ENCODE results near the gene VPS13C.

DNA sequence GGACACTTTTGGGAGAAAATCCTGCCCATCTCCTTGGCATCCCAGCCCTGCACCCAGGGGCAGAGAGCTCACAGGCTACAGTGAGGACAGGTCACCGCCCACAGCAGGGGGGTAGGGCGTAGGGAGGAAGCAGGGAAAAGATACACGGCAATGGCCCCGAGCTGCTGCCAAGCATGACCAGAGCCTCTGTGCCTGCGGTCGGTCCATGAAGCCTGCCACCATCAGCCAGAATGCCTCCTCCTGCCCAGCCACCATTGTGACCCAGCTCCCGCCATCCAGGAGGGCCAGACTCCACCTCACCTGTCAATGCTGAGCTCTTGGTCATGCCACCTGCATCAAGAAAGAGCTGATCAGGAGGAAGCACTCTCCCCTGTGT is 230.7 kb downstream of the VPS13C start:
- no peak for TF ChIP-seq ZNF274 (IDR thresholded peaks at IDR 0.05; ENCODE audit: low read depth, low read length)
- no peak for TF ChIP-seq SUZ12 (IDR thresholded peaks at IDR 0.05; ENCODE audit: extremely low read depth, insufficient read depth, insufficient read length)
- TF ChIP-seq YY1 (IDR thresholded peaks at IDR 0.05; ENCODE audit: insufficient read depth, insufficient read length): no peak

All from NT2/D1 (cell line).